ENCODE results near the gene PTPN14. TPM values are rescaled to one million over a fixed set of nuclear protein-coding genes. Genes with fewer than 3 reads are reported as not detected.
"Not testable (repeated sequence)": the region's sequence is repeated elsewhere in the genome, so short reads cannot be mapped to it uniquely, and the experiment has no call there.

Gene PTPN14
- total RNA-seq, 1 experiment from 2014 or later: 39.1 TPM

DNA sequence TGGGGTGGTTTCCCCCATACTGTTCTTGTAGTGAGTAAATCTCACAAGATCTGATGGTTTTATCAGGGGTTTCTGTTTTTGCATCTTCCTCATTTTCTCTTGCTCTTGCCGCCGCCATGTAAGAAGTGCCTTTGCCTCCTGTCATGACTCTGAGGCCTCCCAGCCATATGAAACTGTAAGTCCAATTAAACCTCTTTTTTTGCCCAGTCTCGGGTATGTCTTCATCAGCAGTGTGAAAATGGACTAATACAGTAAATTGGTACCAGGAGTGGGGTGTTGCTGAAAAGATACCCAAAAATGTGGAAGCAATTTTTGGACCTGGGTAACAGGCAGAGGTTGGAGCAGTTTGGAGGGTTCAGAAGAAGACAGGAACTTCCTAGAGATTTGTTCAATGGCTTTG is 24.7 kb upstream of the PTPN14 start:
- H3K9me3 ChIP-seq (replicated peaks): peaks cover 14% of the 10 kb centered on the region
- not testable (repeated sequence) for H3K36me3 ChIP-seq; H3K4me1 ChIP-seq (replicated peaks); H3K27ac ChIP-seq; H3K27me3 ChIP-seq (replicated peaks); DNase-seq (ENCODE audit: low read depth in 1 of 2, low spot score in 2 of 2); H3K4me3 ChIP-seq

DNA sequence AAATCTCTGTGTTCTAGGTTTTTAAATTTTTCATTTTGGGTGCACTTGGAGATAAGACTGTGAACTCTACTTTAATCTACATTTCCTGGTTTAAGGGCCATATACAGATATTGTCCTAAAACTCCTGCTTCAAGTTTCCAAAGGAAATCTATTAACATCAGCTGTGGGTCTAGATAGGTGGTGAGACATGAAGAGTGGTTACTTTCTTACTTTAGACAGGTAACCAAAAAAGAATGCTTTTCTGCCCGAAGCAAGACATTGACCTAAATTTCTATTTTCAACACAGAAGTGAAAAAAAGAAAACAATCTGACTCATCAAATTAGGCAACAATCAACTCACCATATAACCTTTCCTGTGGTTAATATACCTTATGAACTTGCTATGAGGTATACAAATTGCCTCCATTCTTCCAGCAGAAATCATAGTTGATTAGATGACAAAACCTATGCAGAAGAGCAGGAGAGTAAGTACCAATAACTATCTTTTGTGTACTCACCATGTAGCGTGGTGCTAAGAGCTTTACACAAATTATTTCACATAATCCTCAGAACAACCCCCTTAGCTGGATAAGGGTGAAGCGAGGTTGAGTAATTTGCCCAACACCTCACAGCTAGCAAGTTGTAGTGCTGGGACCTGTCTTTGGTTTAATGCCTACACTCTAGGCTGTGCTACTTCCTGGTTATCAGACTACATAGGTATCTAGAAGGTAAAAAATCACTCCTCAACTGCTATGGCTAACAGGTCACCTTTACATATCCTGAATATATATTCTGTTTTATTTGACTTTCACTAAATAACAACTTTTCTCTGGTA is 23.4 kb upstream of the PTPN14 start:
- Histone ChIP-seq H3K36me3 (no peaks in the 10 kb centered on the region), H3K4me1 (replicated peaks) (peaks cover 14% of the 10 kb centered on the region), H3K9me3 (replicated peaks) (peaks cover 14% of the 10 kb centered on the region), H3K27me3 (replicated peaks) (no peaks in the 10 kb centered on the region), H3K4me3 (no peak overlapping the region), H3K27ac (no peak overlapping the region)
- DNase-seq (ENCODE audit: low read depth in 1 of 2, low spot score in 2 of 2): no peak

DNA sequence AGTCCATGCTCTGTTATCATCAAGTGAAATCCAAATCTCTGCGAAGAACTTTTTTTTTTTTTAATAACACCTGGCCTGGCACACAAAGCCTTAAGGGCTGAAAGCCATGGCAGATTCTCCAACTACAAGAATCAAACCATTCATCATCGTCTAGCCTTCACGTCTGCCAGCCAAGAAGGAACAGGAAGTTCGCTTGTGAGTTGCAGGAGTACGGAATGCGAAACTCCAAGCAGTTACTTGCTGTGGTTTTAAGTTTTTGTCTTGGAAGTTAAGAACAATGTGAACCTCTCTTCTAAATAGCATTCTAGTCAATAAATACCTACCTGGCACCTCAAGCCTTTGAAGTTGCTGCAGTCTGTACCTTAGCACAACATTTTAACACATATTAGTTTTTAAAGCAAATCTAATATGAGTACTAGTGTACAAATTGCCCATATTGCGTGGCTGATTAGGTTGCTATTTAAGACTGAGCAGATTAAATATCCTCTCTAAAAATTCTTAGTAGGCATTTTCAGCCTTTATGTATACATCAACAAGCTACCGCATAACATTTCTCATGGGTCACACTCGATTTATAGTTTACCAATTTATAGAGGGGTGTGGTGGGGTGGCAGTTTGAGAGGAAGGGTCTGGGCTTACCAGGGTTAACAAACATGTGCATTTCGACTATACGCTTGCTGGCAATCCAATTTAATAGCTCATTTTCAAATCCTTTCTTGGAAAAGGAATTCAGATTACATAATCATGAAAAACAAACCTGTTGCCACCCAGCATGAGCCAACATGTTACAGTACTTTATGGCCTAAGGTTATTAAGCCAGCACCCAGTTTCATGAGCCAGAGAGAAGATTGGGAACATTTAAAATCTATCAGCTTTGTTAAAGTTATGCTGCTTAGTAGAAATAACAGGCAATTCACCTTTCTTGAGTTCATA is 22.2 kb upstream of the PTPN14 start:
- H3K27ac ChIP-seq: no peak overlapping the region
- no peaks in the 10 kb centered on the region for H3K36me3 ChIP-seq
- H3K9me3 ChIP-seq (replicated peaks): peaks cover 14% of the 10 kb centered on the region
- H3K4me1 ChIP-seq (replicated peaks): peaks cover 26% of the 10 kb centered on the region
- H3K4me3 ChIP-seq: no peak overlapping the region
- H3K27me3 ChIP-seq (replicated peaks): no peaks in the 10 kb centered on the region
- DNase-seq (ENCODE audit: low read depth in 1 of 2, low spot score in 2 of 2): no peak

DNA sequence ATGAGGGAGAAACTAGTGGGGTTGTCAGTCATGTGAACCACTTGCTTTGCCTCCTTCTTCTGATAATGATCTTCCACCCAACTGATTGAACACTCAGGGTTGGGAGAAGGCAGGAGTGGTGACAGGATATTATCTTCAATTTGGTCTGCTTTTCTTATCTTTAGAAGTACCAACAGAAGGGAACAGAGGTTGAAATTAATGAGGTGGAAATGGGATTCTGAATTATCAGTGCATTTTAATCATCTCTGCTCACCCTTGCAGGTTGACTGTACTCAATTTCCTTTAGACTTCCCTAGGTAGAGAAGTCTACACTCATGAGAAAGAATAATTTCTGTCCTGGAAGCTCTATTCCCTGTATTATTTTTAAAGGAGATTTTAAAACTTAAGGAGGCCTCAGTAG is 19.9 kb upstream of the PTPN14 start:
- Histone ChIP-seq H3K4me3 (no peak overlapping the region), H3K4me1 (replicated peaks) (peaks cover 45% of the 10 kb centered on the region), H3K27me3 (replicated peaks) (no peaks in the 10 kb centered on the region), H3K9me3 (replicated peaks) (peaks cover 6% of the 10 kb centered on the region), H3K36me3 (no peaks in the 10 kb centered on the region), H3K27ac (no peak overlapping the region)
- DNase-seq (ENCODE audit: low read depth in 1 of 2, low spot score in 2 of 2): no peak

DNA sequence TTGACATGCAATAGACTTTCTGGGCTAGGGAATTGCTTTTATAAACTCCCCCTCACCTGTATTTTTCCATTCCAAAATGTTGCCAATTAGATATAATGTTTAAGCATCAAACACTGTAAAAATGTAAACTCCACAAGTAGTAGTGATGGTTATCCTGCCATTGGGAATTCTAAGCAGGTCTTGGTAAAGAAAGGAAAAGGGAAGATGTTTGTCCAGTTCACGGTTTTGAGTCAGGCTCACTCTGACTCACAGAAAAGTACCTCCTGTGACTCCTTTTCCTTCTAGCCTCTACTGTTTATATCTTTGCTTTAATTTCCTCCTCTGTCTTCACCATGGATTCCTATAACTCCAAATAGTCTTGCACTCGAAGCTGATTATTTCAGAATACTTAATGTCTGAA is 19.0 kb upstream of the PTPN14 start:
- H3K27me3 ChIP-seq (replicated peaks): no peaks in the 10 kb centered on the region
- no peaks in the 10 kb centered on the region for H3K36me3 ChIP-seq
- peak in 1 of 2 experiments; percentile 42 for DNase-seq (ENCODE audit: low read depth in 1 of 2, low spot score in 2 of 2)
- H3K4me1 ChIP-seq (replicated peaks): peaks cover 45% of the 10 kb centered on the region
- H3K4me3 ChIP-seq: no peak overlapping the region
- no peak overlapping the region for H3K27ac ChIP-seq
- 0 out of 2 replicates have a peak, but pooled peaks cover 2% of the 10 kb centered on the region for H3K9me3 ChIP-seq (replicated peaks)

DNA sequence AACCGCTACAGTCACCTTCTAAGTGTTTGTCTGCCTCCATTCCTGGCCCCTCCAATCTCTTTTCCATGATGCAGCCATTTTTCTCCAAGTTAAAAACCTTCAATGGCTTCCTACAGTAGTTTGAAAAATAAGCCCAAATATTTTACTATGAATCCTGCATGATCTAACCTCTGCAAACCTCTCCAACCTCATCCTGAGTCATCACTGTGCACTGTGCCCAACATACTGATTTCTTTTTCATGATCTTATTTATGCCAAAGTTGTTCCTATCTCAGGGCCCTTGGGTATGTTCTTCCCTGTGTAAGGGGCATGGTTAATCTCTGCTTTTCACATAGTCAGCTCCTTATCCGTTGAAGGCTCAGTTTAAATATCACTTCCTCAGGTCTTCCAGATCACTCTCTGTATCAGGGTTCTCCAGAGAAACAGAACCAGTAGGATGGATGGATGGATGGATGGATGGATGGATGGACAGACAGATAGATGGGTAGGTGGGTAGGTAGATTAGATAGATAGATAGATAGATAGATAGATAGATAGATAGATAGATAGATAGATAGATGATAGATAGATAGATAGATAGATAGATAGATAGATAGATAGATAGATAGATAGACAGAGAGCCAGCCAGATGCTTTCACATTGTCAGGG is 18.1 kb upstream of the PTPN14 start:
- Histone ChIP-seq H3K36me3 (no peaks in the 10 kb centered on the region), H3K4me1 (replicated peaks) (peaks cover 45% of the 10 kb centered on the region), H3K27ac (no peak overlapping the region), H3K9me3 (replicated peaks) (no peaks in the 10 kb centered on the region), H3K4me3 (no peak overlapping the region), H3K27me3 (replicated peaks) (no peaks in the 10 kb centered on the region)
- DNase-seq (ENCODE audit: low read depth in 1 of 2, low spot score in 2 of 2): no peak

DNA sequence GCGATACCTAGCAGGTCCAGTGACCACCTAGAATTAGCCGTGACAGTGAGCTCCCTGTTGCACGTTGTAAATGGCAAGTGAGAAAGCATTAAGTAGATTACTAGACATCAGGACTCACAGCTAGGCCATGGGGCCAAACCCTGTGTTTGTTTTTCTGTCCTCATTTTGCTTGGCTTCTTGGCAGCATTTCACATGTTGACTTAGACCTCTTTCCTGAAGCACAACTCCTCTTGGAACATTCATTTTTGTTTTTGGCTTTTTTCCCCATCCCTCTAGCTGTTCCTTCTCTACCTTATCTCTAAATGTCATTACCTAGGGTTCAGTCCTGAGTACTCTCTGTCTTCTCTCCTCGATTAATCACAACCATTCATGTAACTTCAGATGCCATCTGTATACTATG is 16.9 kb upstream of the PTPN14 start:
- Histone ChIP-seq H3K27me3 (replicated peaks) (no peaks in the 10 kb centered on the region), H3K9me3 (replicated peaks) (no peaks in the 10 kb centered on the region), H3K4me3 (no peak overlapping the region), H3K27ac (no peak overlapping the region), H3K36me3 (no peaks in the 10 kb centered on the region), H3K4me1 (replicated peaks) (peaks cover 45% of the 10 kb centered on the region)
- DNase-seq (ENCODE audit: low read depth in 1 of 2, low spot score in 2 of 2): no peak

DNA sequence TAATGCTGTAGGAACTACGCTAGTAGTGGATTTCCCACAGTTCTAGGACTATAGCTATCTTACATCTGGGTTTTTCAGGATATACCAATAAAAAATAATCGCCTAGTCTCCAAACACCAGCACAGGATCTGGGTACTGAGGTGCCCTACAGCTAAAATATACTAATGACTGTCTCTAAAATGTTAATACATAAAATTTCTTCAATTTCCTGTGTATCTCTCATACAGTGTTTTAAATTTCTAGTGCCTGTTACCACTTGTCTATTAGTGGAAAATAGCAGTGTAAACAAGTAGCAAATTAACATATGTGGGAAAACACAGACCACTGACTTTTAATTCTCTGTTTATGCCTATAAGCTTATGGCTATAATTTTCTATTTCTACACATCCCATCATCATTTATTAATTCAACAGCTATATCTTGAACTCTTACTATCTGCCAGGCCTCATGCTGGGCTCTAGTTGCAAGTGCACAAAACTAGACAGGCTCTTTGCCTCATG is 16.1 kb upstream of the PTPN14 start:
- no peak overlapping the region for H3K27ac ChIP-seq
- H3K4me3 ChIP-seq: no peak overlapping the region
- no peak for DNase-seq (ENCODE audit: low read depth in 1 of 2, low spot score in 2 of 2)
- H3K36me3 ChIP-seq: no peaks in the 10 kb centered on the region
- H3K4me1 ChIP-seq (replicated peaks): peaks cover 45% of the 10 kb centered on the region
- H3K9me3 ChIP-seq (replicated peaks): no peaks in the 10 kb centered on the region
- H3K27me3 ChIP-seq (replicated peaks): no peaks in the 10 kb centered on the region

DNA sequence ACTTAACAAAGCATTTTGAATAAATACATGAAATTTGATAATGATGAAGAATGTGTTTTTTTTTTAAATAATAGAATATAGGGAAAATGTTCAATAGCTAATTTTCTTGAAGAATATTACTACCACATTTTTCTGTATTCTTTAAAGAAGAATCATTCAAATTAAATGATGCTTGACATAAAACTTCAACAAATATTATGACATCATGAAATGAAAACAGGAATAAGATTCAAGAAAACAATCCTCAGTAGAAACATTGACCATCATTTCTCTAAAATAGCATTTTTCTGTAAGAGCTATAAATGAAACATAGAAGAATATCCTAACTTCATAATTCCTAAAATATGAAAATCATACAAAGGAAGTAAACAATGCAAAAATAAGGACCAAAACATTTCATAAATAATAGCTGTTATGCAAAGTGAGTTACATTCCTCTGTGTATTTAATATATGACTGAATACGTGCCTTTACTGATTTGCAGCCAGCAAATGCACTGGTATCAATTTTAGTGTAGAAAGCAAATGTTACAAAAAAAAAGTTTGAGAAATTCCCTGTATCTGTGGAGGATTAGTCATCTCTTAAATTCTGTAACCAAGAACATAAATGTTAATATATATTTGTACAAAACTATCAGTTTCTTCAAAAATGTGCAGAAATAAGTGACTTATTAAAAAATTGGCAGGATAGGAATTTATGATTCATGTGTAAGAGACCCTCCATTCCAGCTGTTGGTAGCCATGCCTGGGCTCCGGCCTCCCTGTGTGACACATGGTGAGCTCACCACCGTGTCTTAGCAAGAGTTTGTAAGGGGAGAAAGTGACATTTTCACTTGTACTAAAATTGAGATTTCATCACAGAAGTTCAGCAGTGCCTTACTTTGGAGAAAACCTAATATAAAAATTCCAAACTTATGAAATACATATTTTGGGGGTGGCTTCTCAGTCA is 15.0 kb upstream of the PTPN14 start:
- Histone ChIP-seq H3K4me1 (replicated peaks) (peaks cover 45% of the 10 kb centered on the region), H3K27me3 (replicated peaks) (no peaks in the 10 kb centered on the region), H3K9me3 (replicated peaks) (no peaks in the 10 kb centered on the region), H3K4me3 (no peak overlapping the region), H3K36me3 (no peaks in the 10 kb centered on the region), H3K27ac (no peak overlapping the region)
- DNase-seq (ENCODE audit: low read depth in 1 of 2, low spot score in 2 of 2): peak in 1 of 2 experiments; percentile 75

DNA sequence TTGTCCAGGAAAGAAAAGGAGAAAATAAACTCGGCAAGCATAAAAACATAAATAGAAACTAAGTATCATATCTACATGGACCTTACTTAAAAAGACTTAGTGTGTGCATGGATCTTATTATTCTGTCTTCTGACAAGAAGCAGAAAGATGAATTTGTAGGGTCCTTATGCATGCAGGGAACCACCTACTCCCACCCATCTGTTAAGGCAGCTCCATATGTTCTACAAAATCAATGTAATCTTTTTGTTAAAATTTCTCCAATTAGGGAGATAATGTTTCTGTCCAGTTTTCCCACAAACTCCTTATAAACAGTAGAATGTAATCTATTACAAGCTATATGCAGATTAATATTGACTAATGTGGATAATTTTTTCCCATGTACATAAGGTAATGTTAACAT is 13.9 kb upstream of the PTPN14 start:
- Histone ChIP-seq H3K4me3 (no peak overlapping the region), H3K36me3 (no peaks in the 10 kb centered on the region), H3K27ac (no peak overlapping the region), H3K27me3 (replicated peaks) (no peaks in the 10 kb centered on the region), H3K4me1 (replicated peaks) (peaks cover 36% of the 10 kb centered on the region), H3K9me3 (replicated peaks) (no peaks in the 10 kb centered on the region)
- DNase-seq (ENCODE audit: low read depth in 1 of 2, low spot score in 2 of 2): no peak

DNA sequence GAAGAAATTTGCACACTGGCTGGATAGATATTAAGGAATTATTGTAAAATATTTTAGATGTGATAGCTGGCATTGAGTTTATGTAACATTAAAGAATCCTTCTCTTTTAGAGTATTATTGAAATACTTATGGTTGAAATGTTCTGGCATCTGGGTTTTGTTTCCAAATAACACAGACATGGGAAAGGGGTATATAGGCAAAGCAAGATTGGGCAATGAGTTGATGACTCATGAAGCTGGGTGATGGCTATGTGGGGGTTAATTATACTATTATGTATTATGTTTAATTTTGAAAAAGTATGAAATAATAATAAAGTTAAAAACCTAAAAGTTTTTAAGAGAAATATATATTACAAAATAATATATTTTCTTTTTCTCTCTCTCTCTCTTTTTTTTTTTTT is 12.5 kb upstream of the PTPN14 start:
- Histone ChIP-seq H3K9me3 (replicated peaks) (no peaks in the 10 kb centered on the region), H3K27me3 (replicated peaks) (no peaks in the 10 kb centered on the region), H3K4me3 (no peak overlapping the region), H3K27ac (no peak overlapping the region), H3K36me3 (no peaks in the 10 kb centered on the region), H3K4me1 (replicated peaks) (peaks cover 29% of the 10 kb centered on the region)
- DNase-seq (ENCODE audit: low read depth in 1 of 2, low spot score in 2 of 2): no peak

DNA sequence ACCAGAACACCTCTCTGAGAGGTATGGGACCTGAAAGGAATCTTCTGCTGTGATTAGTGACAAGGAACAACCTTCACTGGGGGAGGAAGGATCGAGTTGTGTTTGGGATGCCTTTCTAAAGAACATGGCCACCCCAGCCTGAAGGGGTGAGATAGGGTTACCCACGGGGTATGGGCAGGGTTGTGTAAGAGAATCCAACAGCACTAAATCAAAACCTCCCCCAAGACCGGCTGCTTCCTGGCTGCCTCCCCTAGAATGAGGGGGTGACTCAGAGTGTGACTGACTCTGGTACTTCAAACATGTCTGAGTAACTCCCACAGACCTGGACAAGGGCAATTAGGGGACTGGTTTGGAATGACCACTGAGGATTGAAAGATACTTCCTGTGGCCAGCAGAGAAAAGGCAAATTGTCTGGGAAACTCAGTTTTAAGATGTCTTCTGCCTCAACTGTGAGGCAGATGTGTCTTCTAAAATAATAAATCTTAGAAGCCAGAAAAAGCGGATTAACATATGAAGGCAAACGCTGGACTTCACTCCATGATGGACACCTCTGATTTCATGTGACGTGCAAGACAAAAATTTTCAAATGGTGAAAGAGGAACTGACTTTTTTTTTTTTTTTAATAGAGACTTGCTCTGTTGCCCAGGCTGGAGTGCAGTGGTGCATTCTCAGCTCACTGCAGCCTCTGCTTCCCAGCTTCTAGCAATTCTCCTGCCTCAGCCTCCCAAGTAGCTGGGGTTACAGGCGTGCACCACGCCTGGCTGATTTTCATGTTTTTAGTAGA is 6.7 kb upstream of the PTPN14 start:
- no peak overlapping the region for H3K4me3 ChIP-seq
- H3K27ac ChIP-seq: peak overlapping the region; percentile 28; the same call in 1 of the 2 replicates
- DNase-seq (ENCODE audit: low read depth in 1 of 2, low spot score in 2 of 2): peak; percentile 53 to 74
- no peaks in the 10 kb centered on the region for H3K27me3 ChIP-seq (replicated peaks)
- H3K9me3 ChIP-seq (replicated peaks): no peaks in the 10 kb centered on the region
- no peaks in the 10 kb centered on the region for H3K36me3 ChIP-seq
- peaks cover 23% of the 10 kb centered on the region for H3K4me1 ChIP-seq (replicated peaks)

All from SJSA1 (cell line).